Measurements from ENCODE around the gene ZNF335. TPM values are rescaled to one million over a fixed set of nuclear protein-coding genes. Genes with fewer than 3 reads are reported as not detected.

ZNF335 gene
- total and polyA plus RNA-seq, 2 of the 13 experiments (the other 11 are each of a cell fraction or from before 2014, with no cell fraction given), result 9.7 to 13.7 TPM

DNA sequence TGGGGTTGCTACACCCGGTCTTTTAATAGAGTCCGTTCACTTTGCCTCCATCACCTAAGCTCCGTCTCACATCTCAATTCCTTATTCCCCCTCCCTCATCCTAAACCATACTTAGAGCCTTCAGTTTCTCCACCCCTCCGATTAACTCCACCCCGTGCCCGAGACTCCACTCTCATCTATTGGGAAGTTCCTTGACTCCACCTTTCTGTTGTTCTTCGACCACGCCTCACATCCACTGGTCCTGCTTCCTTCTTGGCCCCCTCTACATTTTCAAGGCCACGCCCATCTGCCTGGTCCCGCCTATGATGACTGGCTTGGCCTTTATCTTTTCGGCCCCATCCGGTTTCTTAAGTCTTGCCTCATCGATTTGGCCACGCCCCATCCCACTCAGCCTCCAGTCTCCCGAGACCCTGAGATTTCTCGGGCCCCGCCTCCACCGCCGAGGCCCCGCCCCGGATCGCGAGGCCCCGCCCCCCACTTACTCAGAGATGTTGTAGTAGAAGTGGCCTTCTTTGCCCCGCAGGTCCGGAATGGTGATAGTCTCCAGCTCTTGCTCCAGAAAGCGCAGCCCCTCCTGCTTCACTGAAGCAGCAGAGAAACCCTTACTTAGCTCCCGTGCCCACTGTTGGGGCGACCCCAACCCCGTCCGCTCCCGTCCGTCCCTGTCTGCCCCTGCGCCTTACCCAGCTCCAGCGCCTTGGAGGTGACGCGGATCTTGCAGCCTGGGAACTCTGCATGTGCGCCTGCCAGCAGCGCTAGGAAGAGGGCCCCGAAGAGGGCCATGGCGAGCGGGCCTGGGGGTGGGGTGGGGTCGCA is 61.1 kb downstream of the ZNF335 start:
- H4K20me1 ChIP-seq (ENCODE audit: insufficient read depth, low read length), result no peaks in the 10 kb centered on the region
- no peak overlapping the region for H2AFZ ChIP-seq (ENCODE audit: low read length)
- no peak overlapping the region for H3K9ac ChIP-seq (ENCODE audit: insufficient read depth, low read depth, low read length)
- no peak overlapping the region for H3K27ac ChIP-seq (ENCODE audit: extremely low read length, insufficient read depth, low read length)
- DNase-seq (ENCODE audit: low spot score) (no peak), ATAC-seq (no peak), FAIRE-seq (no peak)
- peak overlapping the region in 1 of 3 experiments; percentile 66; a peak in 1 of 6 replicates for H3K4me3 ChIP-seq (replicated peaks in 1 of 3; ENCODE audit: insufficient read depth in 1 of 3, low read depth in 2 of 3, low read length in 3 of 3)
- in situ Hi-C loops (cut with HindIII; ENCODE audit: extremely low pct_ligation_motif_present, low pct_unique_long_range_greater_than_20kb) (no loop called here), intact Hi-C loops (cut with micrococcal nuclease; ENCODE audit: unreplicated experiment) (no loop called here)
- peaks cover 56% of the 10 kb centered on the region for H3K4me1 ChIP-seq (ENCODE audit: insufficient read depth, low read length)
- H3K79me2 ChIP-seq (ENCODE audit: insufficient read depth, low read length), result no peaks in the 10 kb centered on the region
- WGBS (ENCODE audit: low lambda C conversion rate), result 79% methylated on average over 43 of the region's 43 CpGs
- H3K27me3 ChIP-seq (ENCODE audit: control insufficient read depth in 1 of 2, insufficient read depth in 2 of 2, low read length in 2 of 2), result peaks cover 0 to under 1% of the 10 kb centered on the region in 2 experiments; a peak in 2 of 5 replicates
- ChIA-PET POLR2A (interaction anchor here (0.9 to 8.8 kb wide), 12 partner anchors 9 to 60 kb away, joined by 3 to 164 read pairs (median 18); partner anchors contain the start of genes ACOT8, CTSA, NEURL2 and PCIF1), CTCF (ENCODE audit: low intra/inter-chr PET ratio, low total read pairs) (no interaction called here)
- no TSS peak for BruUV-seq (replicated peaks)
- peak overlapping the region; percentile 90 for H3K4me2 ChIP-seq (ENCODE audit: low read depth, low read length)
- no peaks in the 10 kb centered on the region for H3K36me3 ChIP-seq (replicated peaks in 1 of 2; ENCODE audit: control insufficient read depth in 1 of 2, insufficient read depth in 2 of 2, low read length in 2 of 2)
- no peaks in the 10 kb centered on the region for H3K9me3 ChIP-seq (ENCODE audit: low read length)
- TF ChIP-seq SAFB2 (CRISPR knock-in tag; IDR thresholded peaks at IDR 0.05; ENCODE audit: borderline replicate concordance, low read depth) (peak; percentile 59; the same call in 1 of the 2 replicates), ZNF30 (CRISPR knock-in tag; IDR thresholded peaks at IDR 0.05) (0 out of 2 replicates have a peak, but pooled peaks have one; percentile 10), ARID3A (IDR thresholded peaks at IDR 0.05; ENCODE audit: low read depth, low read length) (no peak), FOSL2 (CRISPR knock-in tag; IDR thresholded peaks at IDR 0.05) (0 out of 2 replicates have a peak, but pooled peaks have one; percentile 17), CHD2 (IDR thresholded peaks at IDR 0.05; ENCODE audit: low read depth, low read length) (0 out of 2 replicates have a peak, but pooled peaks have one; percentile 42), ZNF264 (CRISPR knock-in tag; IDR thresholded peaks at IDR 0.05) (no peak), AKAP8 (CRISPR knock-in tag; IDR thresholded peaks at IDR 0.05) (0 out of 2 replicates have a peak, but pooled peaks have one; percentile 45), GABPA (IDR thresholded peaks at IDR 0.05; ENCODE audit: low read depth, low read length) (no peak), GABPA (CRISPR knock-in tag; IDR thresholded peaks at IDR 0.05; ENCODE audit: low read depth) (no peak), AHDC1 (CRISPR knock-in tag; IDR thresholded peaks at IDR 0.05; ENCODE audit: borderline replicate concordance) (no peak), ZNF124 (CRISPR knock-in tag; IDR thresholded peaks at IDR 0.05) (no peak), ZNF468 (CRISPR knock-in tag; IDR thresholded peaks at IDR 0.05) (no peak), ZNF784 (CRISPR knock-in tag; IDR thresholded peaks at IDR 0.05; ENCODE audit: borderline replicate concordance) (0 out of 2 replicates have a peak, but pooled peaks have one; percentile 55), ZNF121 (CRISPR knock-in tag; IDR thresholded peaks at IDR 0.05) (no peak)
- TF ChIP-seq, protein P1, sequence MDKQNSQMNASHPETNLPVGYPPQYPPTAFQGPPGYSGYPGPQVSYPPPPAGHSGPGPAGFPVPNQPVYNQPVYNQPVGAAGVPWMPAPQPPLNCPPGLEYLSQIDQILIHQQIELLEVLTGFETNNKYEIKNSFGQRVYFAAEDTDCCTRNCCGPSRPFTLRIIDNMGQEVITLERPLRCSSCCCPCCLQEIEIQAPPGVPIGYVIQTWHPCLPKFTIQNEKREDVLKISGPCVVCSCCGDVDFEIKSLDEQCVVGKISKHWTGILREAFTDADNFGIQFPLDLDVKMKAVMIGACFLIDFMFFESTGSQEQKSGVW (CRISPR knock-in tag; IDR thresholded peaks at IDR 0.05; ENCODE audit: borderline replicate concordance), result no peak

All from HepG2 (cell line).